DOHH2 (cell line): ENCODE results near the gene NPR3.

Experiments
- EZH2phosphoT487 ChIP-seq: fragments of 200-600 bp; sonication (generic); IDR thresholded peaks from 2 replicates; pipeline ENCODE4 v1.6.1; 2017; ENCODE audit warnings: borderline replicate concordance, mild to moderate bottlenecking, antibody characterized with exemption, low read length, moderate library complexity, mixed read lengths
- TF ChIP-seq, protein P1 (sequence below): fragments of 200-600 bp; sonication (generic); IDR thresholded peaks from one replicate; pipeline ENCODE4 v1.5.1; 2014; ENCODE audit warnings: antibody characterized with exemption, mild to moderate bottlenecking, low read depth, low read length; ENCODE audit not compliant: poor library complexity, severe bottlenecking

DNA sequence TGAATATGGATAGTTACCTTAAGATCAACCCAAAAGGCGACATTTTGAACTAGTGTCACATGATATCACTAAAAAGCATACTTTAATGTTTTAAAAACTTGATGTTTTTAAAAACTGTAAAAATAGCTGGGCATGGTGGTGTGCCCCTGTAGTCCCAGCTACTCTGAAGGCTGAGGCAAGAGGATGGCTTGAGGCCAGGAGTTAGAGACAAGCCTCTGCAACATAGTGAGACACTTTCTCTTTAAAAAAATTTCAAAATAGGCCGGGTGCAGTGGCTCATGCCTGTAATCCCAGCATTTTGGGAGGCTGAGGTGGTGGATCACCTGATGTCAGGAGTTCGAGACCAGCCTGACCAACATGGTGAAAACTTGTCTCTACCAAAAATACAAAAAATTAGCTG, 129.5 kb downstream of the NPR3 start:
- TF ChIP-seq, protein P1, sequence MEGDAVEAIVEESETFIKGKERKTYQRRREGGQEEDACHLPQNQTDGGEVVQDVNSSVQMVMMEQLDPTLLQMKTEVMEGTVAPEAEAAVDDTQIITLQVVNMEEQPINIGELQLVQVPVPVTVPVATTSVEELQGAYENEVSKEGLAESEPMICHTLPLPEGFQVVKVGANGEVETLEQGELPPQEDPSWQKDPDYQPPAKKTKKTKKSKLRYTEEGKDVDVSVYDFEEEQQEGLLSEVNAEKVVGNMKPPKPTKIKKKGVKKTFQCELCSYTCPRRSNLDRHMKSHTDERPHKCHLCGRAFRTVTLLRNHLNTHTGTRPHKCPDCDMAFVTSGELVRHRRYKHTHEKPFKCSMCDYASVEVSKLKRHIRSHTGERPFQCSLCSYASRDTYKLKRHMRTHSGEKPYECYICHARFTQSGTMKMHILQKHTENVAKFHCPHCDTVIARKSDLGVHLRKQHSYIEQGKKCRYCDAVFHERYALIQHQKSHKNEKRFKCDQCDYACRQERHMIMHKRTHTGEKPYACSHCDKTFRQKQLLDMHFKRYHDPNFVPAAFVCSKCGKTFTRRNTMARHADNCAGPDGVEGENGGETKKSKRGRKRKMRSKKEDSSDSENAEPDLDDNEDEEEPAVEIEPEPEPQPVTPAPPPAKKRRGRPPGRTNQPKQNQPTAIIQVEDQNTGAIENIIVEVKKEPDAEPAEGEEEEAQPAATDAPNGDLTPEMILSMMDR: no peak
- no peak for TF ChIP-seq EZH2phosphoT487
